NCI-H128 (cell line): ENCODE results near the gene KCNE5.
"Not testable (repeated sequence)": the region's sequence is repeated elsewhere in the genome, so short reads cannot be mapped to it uniquely, and the experiment has no call there.

Experiments used
- DNase-seq: peaks from one replicate; lab custom pipeline; 2025; ENCODE audit not compliant: unreplicated experiment; lab: John Stamatoyannopoulos, UW

Gene KCNE5

GRCh38 chrX:109614951-109615350 is 10.0 kb downstream of the KCNE5 start:
- no peak for DNase-seq

GRCh38 chrX:109601486-109601885 is 23.5 kb downstream of the KCNE5 start:
- no peak for DNase-seq

GRCh38 chrX:109600237-109600651 is 24.7 kb downstream of the KCNE5 start:
- DNase-seq, result no peak

- DNase-seq, result no peak
Measured at GRCh38 chrX:109596015-109596414, 29.0 kb downstream of the KCNE5 start.

- no peak for DNase-seq
Measured at GRCh38 chrX:109590176-109590575, 34.8 kb downstream of the KCNE5 start.

GRCh38 chrX:109585488-109585887 is 39.5 kb downstream of the KCNE5 start:
- DNase-seq, result no peak

GRCh38 chrX:109578916-109579315 is 46.1 kb downstream of the KCNE5 start:
- no peak for DNase-seq

- DNase-seq, result no peak
Measured at GRCh38 chrX:109577055-109577454, 47.9 kb downstream of the KCNE5 start.

GRCh38 chrX:109576083-109576482 is 48.9 kb downstream of the KCNE5 start:
- not testable (repeated sequence) for DNase-seq
